ENCODE results near the gene GRIP1.
"Not testable (repeated sequence)": the region's sequence is repeated elsewhere in the genome, so short reads cannot be mapped to it uniquely, and the experiment has no call there.

The GRIP1 gene

DNA sequence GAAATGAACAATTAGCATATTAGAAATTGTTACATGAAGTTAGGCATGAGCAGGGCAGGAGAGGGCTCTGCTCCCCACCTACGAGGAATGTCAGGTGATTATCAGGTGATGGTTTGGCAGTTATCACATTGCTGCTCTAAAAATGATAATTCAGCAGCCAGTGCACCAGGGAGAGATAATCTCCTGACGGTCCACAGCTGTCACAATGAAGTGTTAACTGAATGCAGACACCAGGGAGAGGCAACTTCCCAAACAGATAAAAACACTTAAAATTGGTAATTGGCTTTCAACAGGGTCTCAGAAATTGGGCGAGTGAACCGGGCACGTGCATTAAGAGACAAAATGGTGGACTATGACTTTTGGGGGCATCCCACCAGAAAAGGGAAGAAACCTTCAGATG, 176.0 kb downstream of the GRIP1 start:
- ChIA-PET POLR2A (no interaction called here), CTCF (no interaction called here)
- no peak overlapping the region for H3K4me3 ChIP-seq (ENCODE audit: low read depth, low read length)
- DNase-seq (ENCODE audit: low read depth, low spot score): no peak
- TF ChIP-seq, protein P1, sequence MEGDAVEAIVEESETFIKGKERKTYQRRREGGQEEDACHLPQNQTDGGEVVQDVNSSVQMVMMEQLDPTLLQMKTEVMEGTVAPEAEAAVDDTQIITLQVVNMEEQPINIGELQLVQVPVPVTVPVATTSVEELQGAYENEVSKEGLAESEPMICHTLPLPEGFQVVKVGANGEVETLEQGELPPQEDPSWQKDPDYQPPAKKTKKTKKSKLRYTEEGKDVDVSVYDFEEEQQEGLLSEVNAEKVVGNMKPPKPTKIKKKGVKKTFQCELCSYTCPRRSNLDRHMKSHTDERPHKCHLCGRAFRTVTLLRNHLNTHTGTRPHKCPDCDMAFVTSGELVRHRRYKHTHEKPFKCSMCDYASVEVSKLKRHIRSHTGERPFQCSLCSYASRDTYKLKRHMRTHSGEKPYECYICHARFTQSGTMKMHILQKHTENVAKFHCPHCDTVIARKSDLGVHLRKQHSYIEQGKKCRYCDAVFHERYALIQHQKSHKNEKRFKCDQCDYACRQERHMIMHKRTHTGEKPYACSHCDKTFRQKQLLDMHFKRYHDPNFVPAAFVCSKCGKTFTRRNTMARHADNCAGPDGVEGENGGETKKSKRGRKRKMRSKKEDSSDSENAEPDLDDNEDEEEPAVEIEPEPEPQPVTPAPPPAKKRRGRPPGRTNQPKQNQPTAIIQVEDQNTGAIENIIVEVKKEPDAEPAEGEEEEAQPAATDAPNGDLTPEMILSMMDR (IDR thresholded peaks at IDR 0.05; ENCODE audit: insufficient read depth, low read length, missing control alignments): no peak

DNA sequence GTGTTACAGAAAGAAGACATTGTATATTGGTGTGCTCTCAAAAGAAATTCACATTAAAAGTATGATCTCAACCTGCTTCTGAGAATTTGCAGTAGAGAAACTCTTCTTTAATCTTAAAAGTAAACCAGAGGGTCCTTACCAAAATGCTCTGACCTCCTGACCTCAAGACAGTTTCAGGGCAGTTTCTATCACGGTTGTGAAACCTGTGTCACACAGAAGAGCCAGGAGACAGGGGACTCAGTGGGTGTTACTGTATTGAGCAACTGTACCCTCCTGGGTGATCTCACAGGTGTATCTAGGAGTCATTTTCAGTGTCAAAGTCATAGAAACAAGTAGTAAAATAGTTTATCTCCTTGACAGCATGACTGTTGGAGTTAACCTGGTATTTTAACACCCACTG, 178.0 kb downstream of the GRIP1 start:
- no peak for DNase-seq (ENCODE audit: low read depth, low spot score)
- ChIA-PET POLR2A (no interaction called here), CTCF (no interaction called here)
- H3K4me3 ChIP-seq (ENCODE audit: low read depth, low read length): no peak overlapping the region
- TF ChIP-seq, protein P1 (IDR thresholded peaks at IDR 0.05; ENCODE audit: insufficient read depth, low read length, missing control alignments): no peak

DNA sequence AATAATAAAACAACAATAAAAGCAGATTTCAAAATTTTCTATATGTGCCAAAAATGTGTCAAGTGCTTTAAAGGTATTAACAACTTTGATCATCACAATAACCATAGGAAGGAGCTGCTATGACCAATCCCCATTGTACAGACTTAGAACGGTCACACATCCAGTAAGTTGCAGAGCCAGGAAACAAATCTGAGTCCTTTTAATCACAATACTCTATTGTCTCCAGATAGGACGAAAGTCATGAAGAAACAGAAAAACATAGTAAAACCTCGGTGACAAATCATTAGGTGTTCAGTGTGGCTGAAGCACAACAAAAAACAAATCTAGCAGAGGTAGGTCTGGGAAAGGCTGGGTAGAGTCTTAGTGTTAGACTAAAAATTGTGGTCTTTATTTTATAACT, 178.8 kb downstream of the GRIP1 start:
- DNase-seq (ENCODE audit: low read depth, low spot score): no peak
- H3K4me3 ChIP-seq (ENCODE audit: low read depth, low read length): no peak overlapping the region
- ChIA-PET CTCF (no interaction called here), POLR2A (no interaction called here)
- TF ChIP-seq, protein P1 (IDR thresholded peaks at IDR 0.05; ENCODE audit: insufficient read depth, low read length, missing control alignments): no peak

DNA sequence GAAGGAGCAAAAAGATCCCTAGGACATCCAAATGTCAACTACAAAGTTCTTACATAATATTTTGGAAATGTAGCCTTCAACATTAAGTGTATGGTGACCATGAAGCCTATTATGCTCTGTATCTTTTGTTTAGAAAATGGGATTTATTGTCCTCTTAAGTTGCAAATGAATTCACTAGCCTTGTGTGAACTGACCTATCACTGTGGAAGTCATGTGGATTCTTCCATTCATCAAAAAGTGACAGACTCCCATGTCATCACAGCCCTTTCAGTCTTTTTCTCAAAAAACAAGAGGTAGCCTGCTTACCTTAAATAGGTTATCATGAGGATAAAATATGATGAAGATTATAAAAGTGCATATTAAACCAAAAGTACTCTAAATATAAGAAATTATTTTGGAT, 179.9 kb downstream of the GRIP1 start:
- no peak overlapping the region for H3K4me3 ChIP-seq (ENCODE audit: low read depth, low read length)
- CTCF ChIA-PET: no interaction called here
- TF ChIP-seq, protein P1 (IDR thresholded peaks at IDR 0.05; ENCODE audit: insufficient read depth, low read length, missing control alignments): no peak
- no peak for DNase-seq (ENCODE audit: low read depth, low spot score)
- POLR2A ChIA-PET: no interaction called here

DNA sequence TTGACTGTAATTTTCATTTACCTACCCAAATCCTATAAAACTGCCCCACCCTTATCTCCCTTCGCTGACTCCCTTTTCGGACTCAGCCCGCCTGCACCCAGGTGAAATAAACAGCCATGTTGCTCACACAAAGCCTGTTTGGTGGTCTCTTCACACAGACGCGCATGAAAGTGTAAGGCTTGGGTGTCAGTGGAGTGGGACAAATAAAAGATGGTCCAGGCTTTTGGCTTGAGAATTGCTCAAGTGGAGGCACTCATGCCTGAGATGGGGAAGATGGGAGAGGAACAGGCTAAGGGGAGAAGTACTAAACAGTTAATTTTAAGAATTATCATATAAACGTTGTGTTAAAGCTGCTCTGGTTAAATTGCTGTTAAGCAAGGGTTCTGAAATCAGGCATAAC, 180.8 kb downstream of the GRIP1 start:
- H3K4me3 ChIP-seq (ENCODE audit: low read depth, low read length); POLR2A ChIA-PET; DNase-seq (ENCODE audit: low read depth, low spot score); CTCF ChIA-PET: not testable (repeated sequence)

DNA sequence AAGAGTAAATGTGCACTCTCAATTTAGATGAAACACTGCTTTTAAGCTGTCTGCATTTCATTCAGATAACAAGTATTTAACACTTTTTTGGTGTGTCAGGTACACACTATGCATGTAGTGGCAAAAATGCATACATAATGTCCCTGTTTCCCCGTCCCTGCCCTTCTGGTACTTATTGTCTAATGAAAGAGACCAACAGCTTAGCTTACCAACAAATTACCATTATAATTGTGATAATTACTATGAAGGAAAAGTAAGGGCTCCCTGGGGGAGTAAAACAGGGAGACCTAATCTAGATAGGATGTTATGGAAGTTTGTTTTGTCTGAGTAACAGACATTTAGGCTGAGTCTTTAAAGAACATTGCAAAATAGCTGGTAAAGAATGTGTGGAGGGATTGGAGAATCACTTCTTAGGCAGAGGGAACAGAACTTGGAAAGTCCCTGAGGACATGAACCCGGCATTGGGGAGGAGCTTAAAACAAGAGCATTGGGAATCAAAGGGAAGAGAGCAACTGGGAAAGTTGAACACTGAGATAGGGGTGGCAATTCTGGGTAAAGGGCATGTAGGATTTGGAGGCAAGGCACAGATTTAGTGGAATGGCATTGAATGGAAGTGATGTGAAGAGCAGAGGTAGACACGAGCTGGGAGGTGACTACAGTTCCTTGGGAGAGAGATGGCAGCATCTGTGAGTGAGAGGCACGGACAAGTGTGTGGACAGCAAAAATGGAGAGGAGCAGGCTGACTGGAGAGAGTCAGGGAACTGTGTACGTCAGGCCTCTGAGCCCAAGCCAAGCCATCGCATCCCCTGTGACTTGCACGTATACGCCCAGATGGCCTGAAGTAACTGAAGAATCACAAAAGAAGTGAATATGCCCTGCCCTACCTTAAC, 181.6 kb downstream of the GRIP1 start:
- H3K4me3 ChIP-seq (ENCODE audit: low read depth, low read length): no peak overlapping the region
- POLR2A ChIA-PET: no interaction called here
- TF ChIP-seq, protein P1 (IDR thresholded peaks at IDR 0.05; ENCODE audit: insufficient read depth, low read length, missing control alignments): no peak
- CTCF ChIA-PET: no interaction called here
- no peak for DNase-seq (ENCODE audit: low read depth, low spot score)

DNA sequence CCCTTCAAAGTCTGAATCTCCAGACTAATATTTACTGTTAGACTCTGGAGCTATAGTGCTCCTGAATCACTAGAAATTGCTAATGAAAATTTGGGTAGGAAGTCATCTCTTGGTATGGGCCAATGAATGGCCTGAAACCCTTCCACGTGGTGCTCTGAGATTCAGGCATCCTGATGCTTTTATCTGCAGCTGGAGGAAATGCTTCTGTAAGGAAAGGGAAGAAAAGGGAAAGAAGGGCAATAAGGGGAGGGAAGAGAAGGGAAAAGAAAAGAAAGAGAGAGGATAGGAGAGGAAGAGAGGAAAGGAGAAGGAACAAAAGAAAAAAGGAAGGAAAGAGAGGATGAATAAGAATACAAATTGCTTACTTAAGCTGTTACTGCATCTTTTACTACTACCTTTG, 182.3 kb downstream of the GRIP1 start:
- DNase-seq (ENCODE audit: low read depth, low spot score): no peak
- TF ChIP-seq, protein P1 (IDR thresholded peaks at IDR 0.05; ENCODE audit: insufficient read depth, low read length, missing control alignments): no peak
- ChIA-PET POLR2A (no interaction called here), CTCF (no interaction called here)
- no peak overlapping the region for H3K4me3 ChIP-seq (ENCODE audit: low read depth, low read length)
